HepG2 (cell line): ENCODE data around the gene SNAPC4. TPM values are rescaled to one million over a fixed set of nuclear protein-coding genes. Genes with fewer than 3 reads are reported as not detected.

ENCODE experiments used
- CBX2 ChIP-seq, 2 experiments: fragments of 200-600 bp in 1 of 2; sonication (generic); formaldehyde crosslinking in 1 of 2; IDR thresholded peaks; 2 replicates each; pipeline versions ENCODE4 v1.7.0 to v1.8.1; 2018 to 2022; ENCODE audit warnings: low read depth in 2 of 2, low read length in 1 of 2, mild to moderate bottlenecking in 1 of 2, missing genetic modification reagents in 1 of 2
- ETV5 ChIP-seq: IDR thresholded peaks from 2 replicates; pipeline ENCODE4 v1.6.1; 2018; ENCODE audit warnings: missing biosample characterization, missing genetic modification reagents, inconsistent platforms, borderline replicate concordance
- GZF1 ChIP-seq: sonication (generic); formaldehyde crosslinking; IDR thresholded peaks from 2 replicates; pipeline ENCODE4 v1.5.1; 2020; ENCODE audit warnings: mild to moderate bottlenecking, missing genetic modification reagents
- JUN ChIP-seq: sonication (generic); formaldehyde crosslinking; IDR thresholded peaks from 2 replicates; pipeline ENCODE4 v1.4.0; 2020; ENCODE audit warnings: mild to moderate bottlenecking, missing genetic modification reagents
- KLF12 ChIP-seq: sonication (generic); formaldehyde crosslinking; IDR thresholded peaks from 2 replicates; pipeline ENCODE4 v1.4.0; 2020; ENCODE audit warnings: missing genetic modification reagents, borderline replicate concordance
- KLF6 ChIP-seq: IDR thresholded peaks from 2 replicates; pipeline ENCODE4 v1.8.0; 2016; ENCODE audit warnings: missing biosample characterization, missing genetic modification reagents
- KLF9 ChIP-seq: IDR thresholded peaks from 2 replicates; pipeline ENCODE4 v1.6.1; 2016; ENCODE audit warnings: low read depth
- MED1 ChIP-seq: sonication (generic); formaldehyde crosslinking; IDR thresholded peaks from 2 replicates; pipeline ENCODE4 v1.4.0; 2020; ENCODE audit warnings: missing genetic modification reagents
- MXI1 ChIP-seq: IDR thresholded peaks from 3 replicates; pipeline ENCODE4 v1.6.1; 2012; ENCODE audit warnings: low read depth, low read length, inconsistent platforms, borderline replicate concordance
- NONO ChIP-seq, 2 experiments: fragments of 450-650 bp in 1 of 2; sonication (generic) in 1 of 2; formaldehyde crosslinking in 1 of 2; IDR thresholded peaks in 1 of 2; conservative IDR thresholded peaks in 1 of 2; 2 replicates each; pipeline versions ENCODE4 v1.6.1 to v1.8.0; 2017 to 2022; ENCODE audit warnings: mild to moderate bottlenecking in 1 of 2, missing genetic modification reagents in 1 of 2, moderate library complexity in 1 of 2
- RBFOX2 ChIP-seq: fragments of 200-400 bp; formaldehyde crosslinking; IDR thresholded peaks from 2 replicates; pipeline ENCODE4 v1.6.1; 2017; ENCODE audit warnings: low read depth, mild to moderate bottlenecking, low read length
- SIN3A ChIP-seq: IDR thresholded peaks from 2 replicates; pipeline ENCODE4 v1.6.1; 2011; ENCODE audit warnings: low read depth, mild to moderate bottlenecking, control low read depth, low read length, borderline replicate concordance
- SP2 ChIP-seq: sonication (generic); formaldehyde crosslinking; IDR thresholded peaks from 2 replicates; pipeline ENCODE4 v1.5.1; 2020; ENCODE audit warnings: mild to moderate bottlenecking, missing genetic modification reagents
- TCF7L2 ChIP-seq: IDR thresholded peaks from 2 replicates; pipeline ENCODE4 v1.6.1; 2011; ENCODE audit warnings: mild to moderate bottlenecking, low read depth, low read length, moderate library complexity
- TEAD2 ChIP-seq: sonication (generic); formaldehyde crosslinking; IDR thresholded peaks from 2 replicates; pipeline ENCODE4 v1.9.0; 2021; ENCODE audit warnings: missing genetic modification reagents
- TP53 ChIP-seq: sonication (generic); formaldehyde crosslinking; conservative IDR thresholded peaks from 2 replicates; pipeline ENCODE4 v1.4.0; 2020; ENCODE audit warnings: missing genetic modification reagents
- ZFY ChIP-seq: sonication (generic); formaldehyde crosslinking; IDR thresholded peaks from 2 replicates; pipeline ENCODE4 v1.4.0; 2020; ENCODE audit warnings: missing genetic modification reagents
- ZNF232 ChIP-seq: sonication (generic); formaldehyde crosslinking; IDR thresholded peaks from 2 replicates; pipeline ENCODE4 v1.4.0; 2020; ENCODE audit warnings: missing genetic modification reagents, borderline replicate concordance
- ZNF563 ChIP-seq: sonication (generic); formaldehyde crosslinking; IDR thresholded peaks from 2 replicates; pipeline ENCODE4 v1.8.0; 2022; ENCODE audit warnings: mild to moderate bottlenecking, moderate library complexity, missing genetic modification reagents
- ZNF777 ChIP-seq: sonication (generic); formaldehyde crosslinking; IDR thresholded peaks from 2 replicates; pipeline ENCODE4 v1.4.0; 2020; ENCODE audit warnings: missing genetic modification reagents
- polyA plus RNA-seq, 8 experiments: library from polyadenylated mRNA; depleted of rRNA in 3 of 8; stranded (reverse) in 7 of 8; unstranded in 1 of 8; fragments of >200 nt; fragmentation: Illumina TruSeq in 4 of 8; extraction: Trizol in 4 of 8; gene quantifications; 2 replicates each; pipeline versions ENCODE4 v1.2.1 to v1.2.3, GENCODE V29; 2011 to 2016; ENCODE audit warnings: low read depth in 4 of 8, missing spikeins in 1 of 8, mixed read lengths in 1 of 8; ENCODE audit not compliant: insufficient read depth in 1 of 8
- total RNA-seq, 5 experiments: library from RNA; depleted of rRNA; stranded (reverse); fragments of >200 nt; fragmentation: Illumina TruSeq; extraction: Trizol; gene quantifications; 2 replicates each; pipeline ENCODE4 v1.2.3, GENCODE V29; 2016; ENCODE audit warnings: low read depth in 1 of 5
- TF ChIP-seq, protein P1 (sequence below): sonication (generic); formaldehyde crosslinking; IDR thresholded peaks from 2 replicates; pipeline ENCODE4 v1.5.1; 2020; ENCODE audit warnings: missing genetic modification reagents, mild to moderate bottlenecking, borderline replicate concordance
- TF ChIP-seq, protein P2 (sequence below): sonication (generic); formaldehyde crosslinking; IDR thresholded peaks from 2 replicates; pipeline ENCODE4 v1.9.0; 2022; ENCODE audit warnings: missing genetic modification reagents, mild to moderate bottlenecking, borderline replicate concordance
- TF ChIP-seq, protein P3 (sequence below): sonication (generic); formaldehyde crosslinking; conservative IDR thresholded peaks from 2 replicates; pipeline ENCODE4 v1.8.0; 2022; ENCODE audit warnings: mild to moderate bottlenecking, moderate library complexity, missing genetic modification reagents
- TF ChIP-seq, protein P4 (sequence below): sonication (generic); formaldehyde crosslinking; conservative IDR thresholded peaks from 2 replicates; pipeline ENCODE4 v1.8.0; 2022; ENCODE audit warnings: low read depth, missing genetic modification reagents

The SNAPC4 gene
- total and polyA plus RNA-seq, 2 of the 13 experiments (the other 11 are each of a cell fraction or from before 2014, with no cell fraction given): 2.0 to 6.0 TPM

DNA sequence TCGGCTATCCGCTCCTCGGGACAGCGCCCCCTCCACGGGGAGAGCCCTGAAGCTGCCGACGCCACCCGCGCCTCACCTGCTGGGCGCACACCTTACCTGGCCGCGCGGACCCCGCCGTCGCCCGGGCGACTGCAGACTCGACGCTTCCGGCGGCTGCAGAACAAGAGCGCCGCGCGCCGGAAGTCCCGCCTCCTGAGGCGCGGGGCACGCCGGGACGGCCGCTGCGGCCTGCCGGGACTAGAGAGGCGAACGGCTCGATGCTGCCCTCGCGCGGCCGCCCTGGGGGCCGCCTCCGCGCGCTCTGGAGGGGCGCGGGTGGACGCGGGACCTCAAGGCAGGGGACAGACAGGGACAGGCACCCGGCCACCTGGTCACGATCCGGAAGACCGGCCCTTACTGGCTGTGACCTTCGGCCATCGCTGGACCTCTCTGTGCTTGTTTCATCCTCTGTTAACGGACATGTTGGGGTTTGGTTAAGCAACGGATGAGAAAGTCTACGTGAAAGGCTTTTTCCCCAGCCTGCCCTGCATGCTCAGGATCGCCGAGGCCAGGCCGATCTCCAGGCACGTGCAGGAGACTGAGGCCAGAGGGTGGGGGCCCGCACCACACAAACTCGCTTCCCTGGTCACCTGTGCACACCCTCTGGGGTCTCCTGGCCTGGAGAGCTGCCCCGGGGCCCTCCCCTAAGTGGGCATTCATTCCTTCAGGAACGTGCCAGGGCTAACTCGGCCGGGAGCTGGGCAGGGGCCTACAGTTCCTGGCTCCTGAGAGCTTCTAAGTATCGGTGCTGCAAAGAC, at the start of gene SNAPC4 (continued):
- TF ChIP-seq CBX2 (IDR thresholded peaks at IDR 0.05; ENCODE audit: low read depth, low read length) (no peak), CBX2 (CRISPR knock-in tag; IDR thresholded peaks at IDR 0.05; ENCODE audit: low read depth) (no peak), ZNF563 (CRISPR knock-in tag) (no peak), JUN (CRISPR knock-in tag) (0 out of 2 replicates have a peak, but pooled peaks have one; percentile 17), TCF7L2 (no peak), ZNF232 (peak; percentile 14; the same call in 1 of the 2 replicates), ZNF777 (0 out of 2 replicates have a peak, but pooled peaks have one; percentile 25), GZF1 (CRISPR knock-in tag) (no peak), ETV5 (peak; percentile 44; the same call in 1 of the 2 replicates), SP2 (CRISPR knock-in tag) (peak; percentile 94), TEAD2 (CRISPR knock-in tag) (no peak), MED1 (CRISPR knock-in tag) (peak; percentile 58), SIN3A (peak; percentile 83; the same call in 1 of the 2 replicates), KLF12 (CRISPR knock-in tag) (peak; percentile 71; the same call in 1 of the 2 replicates), TP53 (CRISPR knock-in tag) (no peak), MXI1 (peak; percentile 93), NONO (IDR thresholded peaks at IDR 0.05) (no peak), NONO (CRISPR knock-in tag; conservative IDR thresholded peaks at IDR 0.05) (peak; percentile 89), KLF9 (CRISPR knock-in tag) (no peak), RBFOX2 (peak; percentile 90), ZFY (CRISPR knock-in tag) (peak; percentile 77), KLF6 (CRISPR knock-in tag) (peak; percentile 52; the same call in 1 of the 2 replicates)
- TF ChIP-seq, protein P1, sequence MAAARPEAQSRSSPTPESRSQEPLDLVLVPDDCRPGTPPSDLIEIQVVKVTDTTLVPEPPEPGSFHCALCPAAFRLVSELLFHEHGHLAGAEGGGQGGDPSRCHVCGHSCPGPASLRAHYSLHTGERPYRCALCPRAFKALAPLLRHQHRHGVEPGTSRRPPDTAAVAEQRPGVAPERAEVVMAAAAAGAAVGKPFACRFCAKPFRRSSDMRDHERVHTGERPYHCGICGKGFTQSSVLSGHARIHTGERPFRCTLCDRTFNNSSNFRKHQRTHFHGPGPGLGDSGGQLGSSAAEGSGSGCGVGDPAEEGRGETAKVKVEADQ (CRISPR knock-in tag): peak; percentile 35; the same call in 1 of the 2 replicates
- TF ChIP-seq, protein P2, sequence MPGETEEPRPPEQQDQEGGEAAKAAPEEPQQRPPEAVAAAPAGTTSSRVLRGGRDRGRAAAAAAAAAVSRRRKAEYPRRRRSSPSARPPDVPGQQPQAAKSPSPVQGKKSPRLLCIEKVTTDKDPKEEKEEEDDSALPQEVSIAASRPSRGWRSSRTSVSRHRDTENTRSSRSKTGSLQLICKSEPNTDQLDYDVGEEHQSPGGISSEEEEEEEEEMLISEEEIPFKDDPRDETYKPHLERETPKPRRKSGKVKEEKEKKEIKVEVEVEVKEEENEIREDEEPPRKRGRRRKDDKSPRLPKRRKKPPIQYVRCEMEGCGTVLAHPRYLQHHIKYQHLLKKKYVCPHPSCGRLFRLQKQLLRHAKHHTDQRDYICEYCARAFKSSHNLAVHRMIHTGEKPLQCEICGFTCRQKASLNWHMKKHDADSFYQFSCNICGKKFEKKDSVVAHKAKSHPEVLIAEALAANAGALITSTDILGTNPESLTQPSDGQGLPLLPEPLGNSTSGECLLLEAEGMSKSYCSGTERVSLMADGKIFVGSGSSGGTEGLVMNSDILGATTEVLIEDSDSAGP (CRISPR knock-in tag): peak; percentile 80
- TF ChIP-seq, protein P3, sequence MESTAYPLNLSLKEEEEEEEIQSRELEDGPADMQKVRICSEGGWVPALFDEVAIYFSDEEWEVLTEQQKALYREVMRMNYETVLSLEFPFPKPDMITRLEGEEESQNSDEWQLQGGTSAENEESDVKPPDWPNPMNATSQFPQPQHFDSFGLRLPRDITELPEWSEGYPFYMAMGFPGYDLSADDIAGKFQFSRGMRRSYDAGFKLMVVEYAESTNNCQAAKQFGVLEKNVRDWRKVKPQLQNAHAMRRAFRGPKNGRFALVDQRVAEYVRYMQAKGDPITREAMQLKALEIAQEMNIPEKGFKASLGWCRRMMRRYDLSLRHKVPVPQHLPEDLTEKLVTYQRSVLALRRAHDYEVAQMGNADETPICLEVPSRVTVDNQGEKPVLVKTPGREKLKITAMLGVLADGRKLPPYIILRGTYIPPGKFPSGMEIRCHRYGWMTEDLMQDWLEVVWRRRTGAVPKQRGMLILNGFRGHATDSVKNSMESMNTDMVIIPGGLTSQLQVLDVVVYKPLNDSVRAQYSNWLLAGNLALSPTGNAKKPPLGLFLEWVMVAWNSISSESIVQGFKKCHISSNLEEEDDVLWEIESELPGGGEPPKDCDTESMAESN (CRISPR knock-in tag): no peak
- TF ChIP-seq, protein P4, sequence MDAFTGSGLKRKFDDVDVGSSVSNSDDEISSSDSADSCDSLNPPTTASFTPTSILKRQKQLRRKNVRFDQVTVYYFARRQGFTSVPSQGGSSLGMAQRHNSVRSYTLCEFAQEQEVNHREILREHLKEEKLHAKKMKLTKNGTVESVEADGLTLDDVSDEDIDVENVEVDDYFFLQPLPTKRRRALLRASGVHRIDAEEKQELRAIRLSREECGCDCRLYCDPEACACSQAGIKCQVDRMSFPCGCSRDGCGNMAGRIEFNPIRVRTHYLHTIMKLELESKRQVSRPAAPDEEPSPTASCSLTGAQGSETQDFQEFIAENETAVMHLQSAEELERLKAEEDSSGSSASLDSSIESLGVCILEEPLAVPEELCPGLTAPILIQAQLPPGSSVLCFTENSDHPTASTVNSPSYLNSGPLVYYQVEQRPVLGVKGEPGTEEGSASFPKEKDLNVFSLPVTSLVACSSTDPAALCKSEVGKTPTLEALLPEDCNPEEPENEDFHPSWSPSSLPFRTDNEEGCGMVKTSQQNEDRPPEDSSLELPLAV (CRISPR knock-in tag): peak; percentile 67; the same call in 1 of the 2 replicates
